HepG2 (cell line): ENCODE results near the gene PCGF3. TPM values are rescaled to one million over a fixed set of nuclear protein-coding genes. Genes with fewer than 3 reads are reported as not detected.

Experiments used
- ARNT2 ChIP-seq: sonication (generic); formaldehyde crosslinking; IDR thresholded peaks from 2 replicates; pipeline ENCODE4 v1.8.0; 2022; ENCODE audit warnings: mild to moderate bottlenecking, low read depth, missing genetic modification reagents, moderate library complexity
- ATF6 ChIP-seq: sonication (generic); formaldehyde crosslinking; conservative IDR thresholded peaks from 2 replicates; pipeline ENCODE4 v1.4.0; 2020; ENCODE audit warnings: missing genetic modification reagents
- BCL3 ChIP-seq: sonication (generic); formaldehyde crosslinking; IDR thresholded peaks from 2 replicates; pipeline ENCODE4 v1.5.1; 2020; ENCODE audit warnings: mild to moderate bottlenecking, missing genetic modification reagents, moderate library complexity
- FIP1L1 ChIP-seq: fragments of 200-400 bp; formaldehyde crosslinking; IDR thresholded peaks from 2 replicates; pipeline ENCODE4 v1.6.1; 2018; ENCODE audit warnings: low read depth, mild to moderate bottlenecking, low read length, moderate library complexity, borderline replicate concordance; ENCODE audit not compliant: insufficient read depth
- MEF2D ChIP-seq: sonication (generic); formaldehyde crosslinking; IDR thresholded peaks from 2 replicates; pipeline ENCODE4 v1.5.1; 2020; ENCODE audit warnings: mild to moderate bottlenecking, missing genetic modification reagents
- PITX1 ChIP-seq: sonication (generic); formaldehyde crosslinking; IDR thresholded peaks from 2 replicates; pipeline ENCODE4 v1.5.1; 2020; ENCODE audit warnings: mild to moderate bottlenecking, missing genetic modification reagents
- RNF2 ChIP-seq: fragments of 450-650 bp; conservative IDR thresholded peaks from 2 replicates; pipeline ENCODE4 v1.6.1; 2016; ENCODE audit warnings: low read depth
- SMARCE1 ChIP-seq: fragments of 450-650 bp; IDR thresholded peaks from 2 replicates; pipeline ENCODE4 v1.6.1; 2017; ENCODE audit warnings: borderline replicate concordance
- UBTF ChIP-seq: sonication (generic); formaldehyde crosslinking; IDR thresholded peaks from 2 replicates; pipeline ENCODE4 v1.4.0; 2020; ENCODE audit warnings: mild to moderate bottlenecking, missing genetic modification reagents
- ZNF143 ChIP-seq: sonication (generic); formaldehyde crosslinking; IDR thresholded peaks from 2 replicates; pipeline ENCODE4 v1.4.0; 2020; ENCODE audit warnings: missing genetic modification reagents
- ZNF350 ChIP-seq: sonication (generic); formaldehyde crosslinking; IDR thresholded peaks from 2 replicates; pipeline ENCODE4 v1.4.0; 2020; ENCODE audit warnings: mild to moderate bottlenecking, low read depth, missing genetic modification reagents, borderline replicate concordance
- ZNF75D ChIP-seq: sonication (generic); formaldehyde crosslinking; IDR thresholded peaks from 2 replicates; pipeline ENCODE4 v1.8.1; 2023; ENCODE audit warnings: missing genetic modification reagents, mild to moderate bottlenecking, borderline replicate concordance
- polyA plus RNA-seq, 8 experiments: library from polyadenylated mRNA; depleted of rRNA in 3 of 8; stranded (reverse) in 7 of 8; unstranded in 1 of 8; fragments of >200 nt; fragmentation: Illumina TruSeq in 4 of 8; extraction: Trizol in 4 of 8; gene quantifications; 2 replicates each; pipeline versions ENCODE4 v1.2.1 to v1.2.3, GENCODE V29; 2011 to 2016; ENCODE audit warnings: low read depth in 4 of 8, missing spikeins in 1 of 8, mixed read lengths in 1 of 8; ENCODE audit not compliant: insufficient read depth in 1 of 8
- total RNA-seq, 5 experiments: library from RNA; depleted of rRNA; stranded (reverse); fragments of >200 nt; fragmentation: Illumina TruSeq; extraction: Trizol; gene quantifications; 2 replicates each; pipeline ENCODE4 v1.2.3, GENCODE V29; 2016; ENCODE audit warnings: low read depth in 1 of 5
- TF ChIP-seq, protein P1 (sequence below): sonication (generic); formaldehyde crosslinking; IDR thresholded peaks from 2 replicates; pipeline ENCODE4 v1.4.0; 2020; ENCODE audit warnings: low read depth, missing genetic modification reagents

Gene PCGF3
- total and polyA plus RNA-seq, 2 of the 13 experiments (the other 11 are each of a cell fraction or from before 2014, with no cell fraction given) = 28.6 to 66.2 TPM

- peak; percentile 63 for TF ChIP-seq UBTF
- peak; percentile 44; the same call in 1 of the 2 replicates for TF ChIP-seq ZNF350 (CRISPR knock-in tag)
- no peak for TF ChIP-seq ATF6
- no peak for TF ChIP-seq FIP1L1
- TF ChIP-seq PITX1 = peak; percentile 23; the same call in 1 of the 2 replicates
- TF ChIP-seq RNF2 = 0 out of 2 replicates have a peak, but pooled peaks have one; percentile 25
- TF ChIP-seq ARNT2 (CRISPR knock-in tag) = 0 out of 2 replicates have a peak, but pooled peaks have one; percentile 35
- TF ChIP-seq, protein P1, sequence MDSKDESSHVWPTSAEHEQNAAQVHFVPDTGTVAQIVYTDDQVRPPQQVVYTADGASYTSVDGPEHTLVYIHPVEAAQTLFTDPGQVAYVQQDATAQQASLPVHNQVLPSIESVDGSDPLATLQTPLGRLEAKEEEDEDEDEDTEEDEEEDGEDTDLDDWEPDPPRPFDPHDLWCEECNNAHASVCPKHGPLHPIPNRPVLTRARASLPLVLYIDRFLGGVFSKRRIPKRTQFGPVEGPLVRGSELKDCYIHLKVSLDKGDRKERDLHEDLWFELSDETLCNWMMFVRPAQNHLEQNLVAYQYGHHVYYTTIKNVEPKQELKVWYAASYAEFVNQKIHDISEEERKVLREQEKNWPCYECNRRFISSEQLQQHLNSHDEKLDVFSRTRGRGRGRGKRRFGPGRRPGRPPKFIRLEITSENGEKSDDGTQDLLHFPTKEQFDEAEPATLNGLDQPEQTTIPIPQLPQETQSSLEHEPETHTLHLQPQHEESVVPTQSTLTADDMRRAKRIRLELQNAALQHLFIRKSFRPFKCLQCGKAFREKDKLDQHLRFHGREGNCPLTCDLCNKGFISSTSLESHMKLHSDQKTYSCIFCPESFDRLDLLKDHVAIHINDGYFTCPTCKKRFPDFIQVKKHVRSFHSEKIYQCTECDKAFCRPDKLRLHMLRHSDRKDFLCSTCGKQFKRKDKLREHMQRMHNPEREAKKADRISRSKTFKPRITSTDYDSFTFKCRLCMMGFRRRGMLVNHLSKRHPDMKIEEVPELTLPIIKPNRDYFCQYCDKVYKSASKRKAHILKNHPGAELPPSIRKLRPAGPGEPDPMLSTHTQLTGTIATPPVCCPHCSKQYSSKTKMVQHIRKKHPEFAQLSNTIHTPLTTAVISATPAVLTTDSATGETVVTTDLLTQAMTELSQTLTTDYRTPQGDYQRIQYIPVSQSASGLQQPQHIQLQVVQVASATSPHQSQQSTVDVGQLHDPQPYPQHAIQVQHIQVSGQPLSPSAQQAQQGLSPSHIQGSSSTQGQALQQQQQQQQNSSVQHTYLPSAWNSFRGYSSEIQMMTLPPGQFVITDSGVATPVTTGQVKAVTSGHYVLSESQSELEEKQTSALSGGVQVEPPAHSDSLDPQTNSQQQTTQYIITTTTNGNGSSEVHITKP = no peak
- no peak for TF ChIP-seq ZNF75D
- TF ChIP-seq BCL3 (CRISPR knock-in tag) = no peak
- TF ChIP-seq SMARCE1 = no peak
- 0 out of 2 replicates have a peak, but pooled peaks have one; percentile 13 for TF ChIP-seq MEF2D (CRISPR knock-in tag)
- no peak for TF ChIP-seq ZNF143 (CRISPR knock-in tag)
Observed at GRCh38 chr4:788636-789297, 83.1 kb downstream of the PCGF3 start (continued).
